Natural killer cell (primary cell): Measurements from ENCODE around the gene PTPRJ. TPM values are rescaled to one million over a fixed set of nuclear protein-coding genes. Genes with fewer than 3 reads are reported as not detected.
A peak's percentile ranks its signal among the peaks of the same experiment; 100 is the strongest.

Experiments used
- ATAC-seq, 3 donors: fragments of 150-1000 bp in 2 of 3; fragments of 200-7000 bp in 1 of 3; cut with Tn5 transposase; 1 replicate in 1 of 3; 2 replicates in 2 of 3; pipeline ENCODE4 v1.10.0; 2021; ENCODE audit warnings: mild to moderate bottlenecking in 2 of 3, moderate library complexity in 2 of 3
- DNase-seq, 2 donors: peaks; one replicate each; pipeline versions ENCODE4 v3.0.0 to v3.0.0-alpha.2; 2013 to 2021; ENCODE audit warnings: mixed read lengths in 1 of 2
- H3K27ac ChIP-seq: one replicate; pipeline ENCODE4 v1.5.1; 2013; ENCODE audit warnings: mild to moderate bottlenecking, low read length
- H3K27me3 ChIP-seq: one replicate; pipeline ENCODE4 v1.6.1; 2013; ENCODE audit warnings: low read length; ENCODE audit not compliant: control insufficient read depth, insufficient read depth
- H3K36me3 ChIP-seq: one replicate; pipeline ENCODE4 v1.6.1; 2013; ENCODE audit warnings: low read length; ENCODE audit not compliant: control insufficient read depth, insufficient read depth
- H3K4me1 ChIP-seq: one replicate; pipeline ENCODE4 v1.6.1; 2013; ENCODE audit warnings: low read length; ENCODE audit not compliant: control insufficient read depth, insufficient read depth
- H3K4me3 ChIP-seq: one replicate; pipeline ENCODE4 v1.5.1; 2013; ENCODE audit warnings: low read length
- H3K9me3 ChIP-seq: one replicate; pipeline ENCODE4 v1.6.1; 2013; ENCODE audit warnings: low read length; ENCODE audit not compliant: control insufficient read depth, insufficient read depth
- H3K27ac Mint-ChIP-seq, 2 donors: one replicate each; pipeline ENCODE4 v1.8.0; 2022; ENCODE audit warnings: mild to moderate bottlenecking in 2 of 2, mixed read lengths in 2 of 2, moderate library complexity in 1 of 2
- H3K27me3 Mint-ChIP-seq, 2 donors: one replicate each; pipeline ENCODE4 v1.8.0; 2022; ENCODE audit warnings: low read depth in 2 of 2, mixed read lengths in 2 of 2
- H3K36me3 Mint-ChIP-seq: one replicate; pipeline ENCODE4 v1.8.0; 2022; ENCODE audit warnings: mixed read lengths
- H3K4me1 Mint-ChIP-seq, 2 donors: one replicate each; pipeline ENCODE4 v1.8.0; 2022; ENCODE audit warnings: mixed read lengths in 2 of 2
- H3K4me3 Mint-ChIP-seq: one replicate; pipeline ENCODE4 v1.8.0; 2022; ENCODE audit warnings: mild to moderate bottlenecking, moderate library complexity, mixed read lengths
- H3K9me3 Mint-ChIP-seq, 2 donors: one replicate each; pipeline ENCODE4 v1.8.0; 2022; ENCODE audit warnings: mixed read lengths in 2 of 2
- CTCF ChIP-seq: fragments of 200-600 bp; IDR thresholded peaks from one replicate; pipeline ENCODE4 v1.8.0; 2022; ENCODE audit warnings: antibody characterized with exemption
- WGBS: methylation state at CpG from one replicate; pipeline ENCODE4 v1.1.7; 2013; ENCODE audit warnings: missing lambda C conversion rate; ENCODE audit not compliant: insufficient coverage; 5-methylcytosine and 5-hydroxymethylcytosine counted together
- intact Hi-C: fragments of 100-400 bp; cut with micrococcal nuclease; formaldehyde crosslinking; loops from one replicate; pipeline ENCODE4 v1.14.2; 2022
- total RNA-seq, 4 donors: library from RNA; stranded (reverse); fragments of 120-200 nt in 1 of 4; gene quantifications; one replicate each; pipeline versions ENCODE4 v1.2.3 to v1.2.4, GENCODE V29; 2013 to 2022

PTPRJ gene
- total RNA-seq, 3 donors from 2014 or later (not counting 1 experiment from before 2014, with no cell fraction given) = 110 to 127 (median 111) TPM

GRCh38 chr11:48028914-48029680 is 48.7 kb downstream of the PTPRJ start:
- DNase-seq = peak in 1 of 2 donors; percentile 53
- Mint-ChIP-seq H3K4me1 (peaks cover 67 to 81% of the 10 kb centered on the region in 2 donors), H3K27me3 (no peaks in the 10 kb centered on the region), H3K36me3 (no peaks in the 10 kb centered on the region), H3K4me3 (no peak overlapping the region), H3K27ac (peak overlapping the region; percentile 36 to 73), H3K9me3 (no peaks in the 10 kb centered on the region)
- H3K9me3 ChIP-seq = no peaks in the 10 kb centered on the region
- H3K4me3 ChIP-seq = no peak overlapping the region
- H3K27ac ChIP-seq = peak overlapping the region; percentile 19
- TF ChIP-seq CTCF = no peak
- H3K4me1 ChIP-seq = peaks cover 53% of the 10 kb centered on the region
- peaks cover 3% of the 10 kb centered on the region for H3K36me3 ChIP-seq
- H3K27me3 ChIP-seq = no peaks in the 10 kb centered on the region
- intact Hi-C loops = no loop called here
- WGBS = 60% methylated on average over 5 of the region's 6 CpGs
- peak in 2 of 3 donors; percentile 50 to 52 for ATAC-seq

DNA sequence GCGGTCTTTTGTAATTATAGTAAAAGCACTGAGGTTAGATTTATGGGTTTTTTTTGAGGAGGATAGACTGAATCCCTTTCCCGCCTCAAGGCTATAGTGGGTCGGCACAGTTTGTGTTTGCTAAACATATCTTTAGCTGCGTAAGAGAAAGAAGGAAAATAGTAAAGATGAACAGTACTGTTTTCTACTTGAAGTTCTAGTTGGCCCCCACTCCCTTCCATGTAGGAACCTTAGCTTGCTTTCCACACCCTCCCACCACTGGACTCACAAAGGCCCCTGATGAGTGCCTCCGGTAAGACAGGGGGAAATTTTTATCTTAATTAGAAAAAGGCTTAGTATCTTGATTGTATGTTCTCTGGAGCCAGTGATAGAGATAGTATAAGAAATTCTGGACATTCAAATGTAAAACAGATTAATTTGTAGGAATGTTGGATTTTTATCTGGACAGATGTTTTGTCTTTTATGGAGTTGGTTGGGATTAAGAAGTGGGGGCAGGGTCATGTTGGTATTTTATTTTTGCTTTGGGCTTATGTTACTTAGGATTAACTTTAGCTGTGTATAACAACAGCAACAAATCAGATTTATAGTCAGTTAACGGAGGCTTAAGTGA is 49.4 kb downstream of the PTPRJ start:
- Mint-ChIP-seq H3K27ac (peak overlapping the region; percentile 36 to 73), H3K4me3 (no peak overlapping the region), H3K9me3 (no peaks in the 10 kb centered on the region), H3K4me1 (peaks cover 61 to 78% of the 10 kb centered on the region in 2 donors), H3K27me3 (no peaks in the 10 kb centered on the region), H3K36me3 (no peaks in the 10 kb centered on the region)
- Histone ChIP-seq H3K4me3 (no peak overlapping the region), H3K9me3 (no peaks in the 10 kb centered on the region), H3K27me3 (no peaks in the 10 kb centered on the region), H3K36me3 (peaks cover 4% of the 10 kb centered on the region), H3K27ac (no peak overlapping the region), H3K4me1 (peaks cover 53% of the 10 kb centered on the region)
- ATAC-seq (no peak), DNase-seq (no peak)
- no peak for TF ChIP-seq CTCF
- WGBS = 91% methylated on average over 3 of the region's 6 CpGs
- intact Hi-C loops = no loop called here

DNA sequence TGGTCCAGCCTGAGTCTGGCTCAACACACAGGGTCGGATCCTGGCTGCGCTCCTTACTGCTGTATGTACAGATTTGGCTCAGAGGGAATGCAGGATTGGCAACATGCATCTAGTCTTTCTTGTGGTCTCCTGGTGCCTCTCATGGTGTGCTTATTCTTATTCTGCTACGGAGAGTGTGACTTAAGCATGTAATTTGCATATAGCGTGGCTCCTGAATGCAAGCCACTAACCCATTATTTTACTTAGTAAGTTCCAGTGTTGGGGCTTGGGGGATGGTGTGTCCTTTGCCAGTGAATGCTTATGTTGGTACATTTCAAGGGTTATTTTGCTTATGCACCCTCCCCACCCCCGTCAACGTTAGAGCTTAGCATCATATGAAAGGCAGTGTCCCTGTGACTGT is 51.2 kb downstream of the PTPRJ start:
- no peak for TF ChIP-seq CTCF
- Mint-ChIP-seq H3K9me3 (no peaks in the 10 kb centered on the region), H3K4me3 (no peak overlapping the region), H3K27ac (peak overlapping the region; percentile 47 to 80), H3K36me3 (no peaks in the 10 kb centered on the region), H3K27me3 (no peaks in the 10 kb centered on the region), H3K4me1 (peaks cover 63 to 81% of the 10 kb centered on the region in 2 donors)
- DNase-seq (no peak), ATAC-seq (no peak)
- H3K27me3 ChIP-seq = no peaks in the 10 kb centered on the region
- intact Hi-C loops = no loop called here
- H3K4me1 ChIP-seq = peaks cover 60% of the 10 kb centered on the region
- H3K9me3 ChIP-seq = no peaks in the 10 kb centered on the region
- H3K27ac ChIP-seq = no peak overlapping the region
- H3K36me3 ChIP-seq = peaks cover 7% of the 10 kb centered on the region
- no peak overlapping the region for H3K4me3 ChIP-seq
- 63% methylated on average over 6 of the region's 6 CpGs for WGBS
